ENCODE measurements around the gene C17orf75.

C17orf75 gene

GRCh38 chr17:32330147-32330546, 11.8 kb downstream of the C17orf75 start:
- no peak for DNase-seq (ENCODE audit: low read depth in 1 of 2, low spot score in 1 of 2)
- Histone ChIP-seq H3K27me3 (ENCODE audit: insufficient read depth, poor library complexity, severe bottlenecking) (no peaks in the 10 kb centered on the region), H3K4me3 (replicated peaks; ENCODE audit: insufficient read depth, low read length) (no peak overlapping the region), H3K27ac (replicated peaks) (no peak overlapping the region)
- TF ChIP-seq SPI1 (IDR thresholded peaks at IDR 0.05; ENCODE audit: borderline replicate concordance, low read depth) = no peak
- no peak for TF ChIP-seq POLR2AphosphoS5 (IDR thresholded peaks at IDR 0.05; ENCODE audit: low read depth)
- no peak for TF ChIP-seq CTCF (IDR thresholded peaks at IDR 0.05; ENCODE audit: insufficient read depth, low read length)
- TF ChIP-seq REST (IDR thresholded peaks at IDR 0.05; ENCODE audit: insufficient replicate concordance, low read depth) = no peak
- no peak for TF ChIP-seq GABPA (IDR thresholded peaks at IDR 0.05; ENCODE audit: low read depth)

- Histone ChIP-seq H3K4me3 (replicated peaks; ENCODE audit: insufficient read depth, low read length) (no peak overlapping the region), H3K27me3 (ENCODE audit: insufficient read depth, poor library complexity, severe bottlenecking) (no peaks in the 10 kb centered on the region), H3K27ac (replicated peaks) (no peak overlapping the region)
- DNase-seq (ENCODE audit: low read depth in 1 of 2, low spot score in 1 of 2) = no peak
- TF ChIP-seq POLR2AphosphoS5 (IDR thresholded peaks at IDR 0.05; ENCODE audit: low read depth) (no peak), CTCF (IDR thresholded peaks at IDR 0.05; ENCODE audit: insufficient read depth, low read length) (no peak), GABPA (IDR thresholded peaks at IDR 0.05; ENCODE audit: low read depth) (no peak), REST (IDR thresholded peaks at IDR 0.05; ENCODE audit: insufficient replicate concordance, low read depth) (no peak), SPI1 (IDR thresholded peaks at IDR 0.05; ENCODE audit: borderline replicate concordance, low read depth) (no peak)
Observed at GRCh38 chr17:32327911-32328310, 14.1 kb downstream of the C17orf75 start.

- no peak for DNase-seq (ENCODE audit: low read depth in 1 of 2, low spot score in 1 of 2)
- no peak overlapping the region for H3K4me3 ChIP-seq (replicated peaks; ENCODE audit: insufficient read depth, low read length)
- TF ChIP-seq CTCF (IDR thresholded peaks at IDR 0.05; ENCODE audit: insufficient read depth, low read length) = no peak
- TF ChIP-seq SPI1 (IDR thresholded peaks at IDR 0.05; ENCODE audit: borderline replicate concordance, low read depth) = no peak
- TF ChIP-seq REST (IDR thresholded peaks at IDR 0.05; ENCODE audit: insufficient replicate concordance, low read depth) = no peak
- no peak for TF ChIP-seq GABPA (IDR thresholded peaks at IDR 0.05; ENCODE audit: low read depth)
- no peak for TF ChIP-seq POLR2AphosphoS5 (IDR thresholded peaks at IDR 0.05; ENCODE audit: low read depth)
- no peaks in the 10 kb centered on the region for H3K27me3 ChIP-seq (ENCODE audit: insufficient read depth, poor library complexity, severe bottlenecking)
- no peak overlapping the region for H3K27ac ChIP-seq (replicated peaks)
Observed at GRCh38 chr17:32323811-32324491, 18.0 kb downstream of the C17orf75 start.

Measured in HL-60 (cell line).